ENCODE data around the gene CACFD1. TPM values are rescaled to one million over a fixed set of nuclear protein-coding genes. Genes with fewer than 3 reads are reported as not detected.

The CACFD1 gene
- total RNA-seq, 1 experiment from 2014 or later = 22.5 TPM

- DNase-seq (ENCODE audit: low spot score) (no peak), ATAC-seq (no peak)
- ChIA-PET POLR2A (no interaction called here), CTCF (interaction anchor here (1.0 to 1.9 kb wide), 1 partner anchor 11 kb away, joined by 5 read pairs; no protein-coding TSS in a partner anchor)
- Mint-ChIP-seq H3K4me1 (peaks cover 6% of the 10 kb centered on the region), H3K27me3 (ENCODE audit: low read depth) (no peaks in the 10 kb centered on the region), H3K27ac (no peak overlapping the region), H3K4me3 (no peak overlapping the region), H3K9me3 (no peaks in the 10 kb centered on the region), H3K36me3 (no peaks in the 10 kb centered on the region)
- TF ChIP-seq TP53 (CRISPR knock-in tag; IDR thresholded peaks at IDR 0.05) = no peak
- no peak for TF ChIP-seq GTF2I (CRISPR knock-in tag; conservative IDR thresholded peaks at IDR 0.05)
- no peak for TF ChIP-seq ZNF425 (CRISPR knock-in tag; conservative IDR thresholded peaks at IDR 0.05)
- no peak for TF ChIP-seq SMAD3 (CRISPR knock-in tag; IDR thresholded peaks at IDR 0.05; ENCODE audit: borderline replicate concordance)
- no peak for TF ChIP-seq STAT6 (CRISPR knock-in tag; conservative IDR thresholded peaks at IDR 0.05; ENCODE audit: low read depth)
- TF ChIP-seq NFYB (CRISPR knock-in tag; conservative IDR thresholded peaks at IDR 0.05; ENCODE audit: low read depth) = no peak
- TF ChIP-seq RELA (CRISPR knock-in tag; IDR thresholded peaks at IDR 0.05; ENCODE audit: borderline replicate concordance) = no peak
- TF ChIP-seq SOX15 (CRISPR knock-in tag; IDR thresholded peaks at IDR 0.05) = no peak
- TF ChIP-seq ATF2 (CRISPR knock-in tag; IDR thresholded peaks at IDR 0.05; ENCODE audit: borderline replicate concordance, low read depth) = no peak
- no peak for TF ChIP-seq ZNF396 (CRISPR knock-in tag; IDR thresholded peaks at IDR 0.05; ENCODE audit: borderline replicate concordance)
- TF ChIP-seq GRHL2 (CRISPR knock-in tag; IDR thresholded peaks at IDR 0.05; ENCODE audit: insufficient replicate concordance, severe bottlenecking) = no peak
- no peak for TF ChIP-seq JUN (CRISPR knock-in tag; IDR thresholded peaks at IDR 0.05)
- no peak for TF ChIP-seq CBFB (CRISPR knock-in tag; IDR thresholded peaks at IDR 0.05; ENCODE audit: low read depth)
- TF ChIP-seq ERG (CRISPR knock-in tag; IDR thresholded peaks at IDR 0.05) = no peak
- no peak for TF ChIP-seq ZNF317 (CRISPR knock-in tag; IDR thresholded peaks at IDR 0.05; ENCODE audit: borderline replicate concordance, low read depth)
- TF ChIP-seq JAZF1 (CRISPR knock-in tag; IDR thresholded peaks at IDR 0.05) = no peak
- TF ChIP-seq USF1 (CRISPR knock-in tag; IDR thresholded peaks at IDR 0.05) = no peak
Measured at GRCh38 chr9:133514460-133515239, 54.9 kb downstream of the CACFD1 start.

All from WTC11 (cell line).